H1 (cell line): ENCODE results near the gene PIGV. TPM values are rescaled to one million over a fixed set of nuclear protein-coding genes. Genes with fewer than 3 reads are reported as not detected.

ENCODE experiments used
- CTCF ChIA-PET: fragments of 300-600 bp; sonication (Branson Sonifier 250); formaldehyde crosslinking; loops from one replicate; lab custom pipeline; 2021; ENCODE audit not compliant: partially characterized antibody; lab: Charles Lee
- POLR2A ChIA-PET: fragments of 300-600 bp; sonication (Branson Sonifier 250); formaldehyde crosslinking; loops from one replicate; lab custom pipeline; 2021; ENCODE audit warnings: inconsistent platforms; ENCODE audit not compliant: partially characterized antibody; lab: Charles Lee
- DNase-seq, 2 experiments: peaks; one replicate each; pipeline versions ENCODE4 v3.0.0 to v3.0.0-alpha.2; 2010 to 2022; ENCODE audit warnings: low spot score in 2 of 2, low read depth in 1 of 2, mixed read lengths in 1 of 2
- FAIRE-seq: peaks from 2 replicates; lab custom pipeline; 2011; peaks lifted over from hg19 to GRCh38; lab: Jason Lieb, UNC
- H2AFZ ChIP-seq: 2 replicates; pipeline ENCODE4 v1.8.1; 2012; ENCODE audit warnings: low read length, inconsistent platforms
- H2AK5ac ChIP-seq: 2 replicates; pipeline ENCODE4 v1.6.1; 2013; ENCODE audit warnings: low read depth, low read length
- H2BK120ac ChIP-seq: replicated peaks from 2 replicates; pipeline ENCODE3; 2013; ENCODE audit warnings: low read depth, low read length, inconsistent platforms
- H2BK12ac ChIP-seq: 2 replicates; pipeline ENCODE4 v1.6.1; 2013; ENCODE audit warnings: low read depth, low read length
- H2BK15ac ChIP-seq: 2 replicates; pipeline ENCODE4 v1.6.1; 2013; ENCODE audit warnings: low read length
- H2BK20ac ChIP-seq: 2 replicates; pipeline ENCODE4 v1.6.1; 2013; ENCODE audit warnings: low read length
- H2BK5ac ChIP-seq: 2 replicates; pipeline ENCODE4 v1.6.1; 2013; ENCODE audit warnings: low read depth, low read length
- H3K14ac ChIP-seq: 2 replicates; pipeline ENCODE4 v1.6.1; 2013; ENCODE audit warnings: inconsistent platforms; ENCODE audit not compliant: insufficient read length
- H3K18ac ChIP-seq: 2 replicates; pipeline ENCODE4 v1.6.1; 2013; ENCODE audit warnings: low read length; ENCODE audit errors: extremely low read depth
- H3K23ac ChIP-seq: 2 replicates; pipeline ENCODE4 v1.6.1; 2013; ENCODE audit warnings: inconsistent platforms; ENCODE audit not compliant: insufficient read length
- H3K23me2 ChIP-seq: 2 replicates; pipeline ENCODE4 v1.6.1; 2013; ENCODE audit warnings: low read depth, low read length
- H3K27ac ChIP-seq: 2 replicates; pipeline ENCODE4 v1.6.1; 2011; ENCODE audit warnings: low read depth, low read length, inconsistent platforms
- H3K27me3 ChIP-seq, 4 experiments: replicated peaks in 1 of 4; 1 replicate in 1 of 4; 2 replicates in 3 of 4; pipeline versions ENCODE4 v1.6.1 to v1.8.1; 2011 to 2013; ENCODE audit warnings: low read length in 3 of 4, mild to moderate bottlenecking in 3 of 4, inconsistent platforms in 2 of 4, mixed read lengths in 2 of 4, moderate library complexity in 1 of 4; ENCODE audit not compliant: control insufficient read depth in 3 of 4, insufficient read depth in 3 of 4; ENCODE audit errors: extremely low read depth in 1 of 4
- H3K36me3 ChIP-seq, 4 experiments: 2 replicates each; pipeline versions ENCODE4 v1.6.1 to v1.8.1; 2011 to 2013; ENCODE audit warnings: mild to moderate bottlenecking in 4 of 4, low read length in 3 of 4, moderate library complexity in 2 of 4, control low read depth in 1 of 4, inconsistent platforms in 1 of 4; ENCODE audit not compliant: insufficient read depth in 4 of 4, control insufficient read depth in 2 of 4
- H3K4ac ChIP-seq: replicated peaks from 2 replicates; pipeline ENCODE3; 2013; ENCODE audit warnings: low read length, low read depth, mixed read lengths, inconsistent platforms; ENCODE audit not compliant: insufficient read length
- H3K4me1 ChIP-seq, 4 experiments: replicated peaks in 1 of 4; 1 replicate in 1 of 4; 2 replicates in 3 of 4; pipeline versions ENCODE4 v1.6.1 to v1.8.1; 2011 to 2013; ENCODE audit warnings: low read length in 3 of 4, inconsistent platforms in 2 of 4, mixed read lengths in 1 of 4; ENCODE audit not compliant: insufficient read depth in 4 of 4, control insufficient read depth in 3 of 4
- H3K4me2 ChIP-seq, 2 experiments: 2 replicates each; pipeline versions ENCODE4 v1.6.1 to v1.8.1; 2011 to 2013; ENCODE audit warnings: low read depth in 2 of 2, low read length in 2 of 2, control low read depth in 1 of 2, inconsistent platforms in 1 of 2, mild to moderate bottlenecking in 1 of 2; ENCODE audit not compliant: insufficient read depth in 1 of 2
- H3K4me3 ChIP-seq, 4 experiments: fragments of 200-600, 300-600 bp in 1 of 4; sonication (generic), shearing (Covaris generic), sonication (Bioruptor Twin) in 1 of 4; 2 replicates each; pipeline versions ENCODE4 v1.5.1 to v1.8.1; 2011 to 2016; ENCODE audit warnings: low read length in 4 of 4, low read depth in 3 of 4, control low read depth in 2 of 4, inconsistent platforms in 2 of 4, mild to moderate bottlenecking in 2 of 4, mixed read lengths in 1 of 4, moderate library complexity in 1 of 4; ENCODE audit not compliant: insufficient read depth in 2 of 4; ENCODE audit errors: extremely low read depth in 1 of 4
- H3K56ac ChIP-seq: replicated peaks from 2 replicates; pipeline ENCODE3; 2013; ENCODE audit warnings: low read depth, mild to moderate bottlenecking, mixed read lengths, low read length, inconsistent platforms; ENCODE audit not compliant: insufficient read length
- H3K79me1 ChIP-seq: 2 replicates; pipeline ENCODE4 v1.6.1; 2013; ENCODE audit warnings: low read depth, low read length, control low read depth
- H3K79me2 ChIP-seq, 2 experiments: 2 replicates each; pipeline versions ENCODE4 v1.6.1 to v1.8.1; 2012 to 2013; ENCODE audit warnings: low read length in 2 of 2, mild to moderate bottlenecking in 2 of 2, inconsistent platforms in 1 of 2; ENCODE audit not compliant: insufficient read depth in 2 of 2, control insufficient read depth in 1 of 2
- H3K9ac ChIP-seq, 4 experiments: replicated peaks in 1 of 4; 1 replicate in 1 of 4; 2 replicates in 3 of 4; pipeline versions ENCODE4 v1.6.1 to v1.8.1; 2011 to 2013; ENCODE audit warnings: low read depth in 3 of 4, low read length in 3 of 4, control low read depth in 2 of 4, mild to moderate bottlenecking in 2 of 4, moderate library complexity in 2 of 4, inconsistent platforms in 1 of 4; ENCODE audit errors: extremely low read depth in 1 of 4
- H3K9me3 ChIP-seq, 2 experiments: 2 replicates each; pipeline versions ENCODE4 v1.6.1 to v1.8.1; 2012 to 2013; ENCODE audit warnings: mild to moderate bottlenecking in 2 of 2, moderate library complexity in 2 of 2, control low read depth in 1 of 2, inconsistent platforms in 1 of 2, low read depth in 1 of 2, low read length in 1 of 2, mixed read lengths in 1 of 2; ENCODE audit not compliant: insufficient read depth in 2 of 2
- H4K20me1 ChIP-seq, 2 experiments: replicated peaks in 1 of 2; 2 replicates each; pipeline versions ENCODE3 to v1.8.1; 2011 to 2013; ENCODE audit warnings: inconsistent platforms in 2 of 2, low read length in 2 of 2, mild to moderate bottlenecking in 1 of 2; ENCODE audit not compliant: insufficient read depth in 2 of 2, control insufficient read depth in 1 of 2
- H4K5ac ChIP-seq: 2 replicates; pipeline ENCODE4 v1.6.1; 2013; ENCODE audit warnings: low read length, low read depth, mixed read lengths, inconsistent platforms; ENCODE audit not compliant: insufficient read length
- H4K8ac ChIP-seq: 2 replicates; pipeline ENCODE4 v1.8.0; 2013; ENCODE audit warnings: mild to moderate bottlenecking, moderate library complexity, low read length, inconsistent platforms; ENCODE audit not compliant: insufficient read depth; ENCODE audit errors: extremely low read depth
- H4K91ac ChIP-seq: replicated peaks from 2 replicates; pipeline ENCODE3; 2013; ENCODE audit warnings: low read length, mixed read lengths, inconsistent platforms; ENCODE audit not compliant: insufficient read length
- ASH2L ChIP-seq: fragments of 200-600, 300-600 bp; sonication (generic); IDR thresholded peaks from one replicate; pipeline ENCODE4 v1.7.1; 2017; ENCODE audit warnings: low read length
- CBX5 ChIP-seq: fragments of 300-800, 300-1000 bp; sonication (generic); IDR thresholded peaks from 2 replicates; pipeline ENCODE4 v1.7.1; 2016; ENCODE audit warnings: antibody characterized with exemption, low read length, low read depth
- CTBP2 ChIP-seq: IDR thresholded peaks from 2 replicates; pipeline ENCODE4 v1.7.0; 2011; ENCODE audit warnings: borderline replicate concordance, mild to moderate bottlenecking, moderate library complexity, mixed read lengths, low read length; ENCODE audit not compliant: insufficient read depth, insufficient read length
- EGR1 ChIP-seq: IDR thresholded peaks from 2 replicates; pipeline ENCODE4 v1.6.1; 2011; ENCODE audit warnings: low read depth, low read length, borderline replicate concordance
- JUND ChIP-seq: IDR thresholded peaks from 2 replicates; pipeline ENCODE4 v1.6.1; 2011; ENCODE audit warnings: mild to moderate bottlenecking, improper control_type of control experiment, low read length
- KDM1A ChIP-seq: fragments of 200-600, 300-600 bp; sonication (generic); IDR thresholded peaks from 2 replicates; pipeline ENCODE4 v1.7.1; 2016; ENCODE audit warnings: mild to moderate bottlenecking, low read length, borderline replicate concordance
- RBBP5 ChIP-seq: IDR thresholded peaks from 2 replicates; pipeline ENCODE4 v1.7.1; 2012; ENCODE audit warnings: low read depth, mild to moderate bottlenecking, inconsistent platforms, low read length, moderate library complexity, borderline replicate concordance
- RXRA ChIP-seq: IDR thresholded peaks from 2 replicates; pipeline ENCODE4 v1.6.1; 2011; ENCODE audit warnings: low read depth, mild to moderate bottlenecking, low read length, moderate library complexity; ENCODE audit not compliant: insufficient read depth
- TAF7 ChIP-seq: optimal IDR thresholded peaks from 2 replicates; pipeline ENCODE3; 2011; ENCODE audit warnings: low read depth, mild to moderate bottlenecking, inconsistent platforms, low read length, moderate library complexity, borderline replicate concordance
- WGBS, 2 experiments: shearing (Covaris generic) in 1 of 2; methylation state at CpG; one replicate each; pipeline versions ENCODE4 v1.1.6 to v1.1.7; 2013 to 2015; ENCODE audit warnings: low lambda C conversion rate in 2 of 2, mixed read lengths in 2 of 2, inconsistent platforms in 1 of 2, low coverage in 1 of 2, missing lambda C conversion rate in 1 of 2; ENCODE audit not compliant: insufficient replicate concordance in 2 of 2, insufficient coverage in 1 of 2, insufficient read length in 1 of 2; ENCODE audit errors: extremely low coverage in 1 of 2, missing lambda C conversion rate in 1 of 2; 5-methylcytosine and 5-hydroxymethylcytosine counted together
- polyA plus RNA-seq, 7 experiments: library from polyadenylated mRNA; depleted of rRNA in 3 of 7; stranded (reverse) in 5 of 7; unstranded in 2 of 7; fragments of >200 nt in 5 of 7; fragments of 200-250 nt in 2 of 7; gene quantifications; 1 replicate in 5 of 7; 2 replicates in 1 of 7; 4 replicates in 1 of 7; pipeline versions ENCODE4 v1.2.1 to v1.2.3, GENCODE V29; 2011 to 2013; ENCODE audit warnings: missing spikeins in 2 of 7, mixed read lengths in 2 of 7
- total RNA-seq: library from RNA; stranded (reverse); fragmentation: NEBNext Ultra II Directional; extraction: Animal tissue kit (Norgen Biotek cat#: 25700); gene quantifications from 2 replicates; pipeline ENCODE4 v1.2.1, GENCODE V29; 2021

PIGV gene
- total and polyA plus RNA-seq, 2 of the 8 experiments (the other 6 are each of a cell fraction or from before 2014, with no cell fraction given): 8.5 to 20.9 TPM

DNA sequence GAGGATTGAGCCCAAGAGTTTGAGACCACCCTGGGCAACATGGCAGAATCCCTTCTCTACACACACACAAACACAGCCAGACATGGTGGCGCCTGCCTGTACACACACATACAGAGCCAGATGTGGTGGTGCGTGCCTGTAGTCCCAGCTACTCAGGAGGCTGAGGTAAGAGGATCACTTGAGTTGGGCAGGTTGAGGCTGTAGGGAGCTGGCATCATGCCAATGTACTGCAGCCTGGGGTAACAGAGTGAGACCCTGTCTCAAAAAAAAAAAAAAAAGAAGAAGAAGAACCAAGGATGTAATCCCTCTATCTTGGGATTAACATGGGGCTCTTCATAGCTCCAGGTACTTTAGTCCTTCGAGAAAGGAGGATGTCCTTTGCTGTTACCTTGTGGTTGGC lies 29.4 kb upstream of the PIGV start:
- Histone ChIP-seq H2BK15ac (no peak overlapping the region), H2BK120ac (no peak overlapping the region), H3K4me1 (no peaks in the 10 kb centered on the region), H4K8ac (no peak overlapping the region), H3K79me2 (peaks cover 0 to 40% of the 10 kb centered on the region in 2 experiments; a peak in 3 of 4 replicates), H3K56ac (no peak overlapping the region), H3K36me3 (peaks cover 23 to 54% (median 41%) of the 10 kb centered on the region in 4 experiments), H3K9me3 (no peaks in the 10 kb centered on the region), H3K23ac (no peak overlapping the region), H3K27me3 (no peaks in the 10 kb centered on the region), H2AK5ac (no peak overlapping the region), H3K79me1 (peaks cover 8% of the 10 kb centered on the region), H3K23me2 (no peaks in the 10 kb centered on the region), H4K20me1 (peaks cover 2 to 16% of the 10 kb centered on the region in 2 experiments), H3K14ac (no peak overlapping the region), H3K27ac (no peak overlapping the region), H2BK12ac (no peak overlapping the region), H3K4me3 (no peak overlapping the region), H3K9ac (no peak overlapping the region), H3K4ac (no peak overlapping the region), H2BK20ac (no peak overlapping the region), H4K91ac (no peak overlapping the region), H2BK5ac (no peak overlapping the region; the same call in 1 of the 2 replicates), H2AFZ (no peak overlapping the region), H3K4me2 (no peak overlapping the region), H4K5ac (no peak overlapping the region), H3K18ac (no peak overlapping the region)
- FAIRE-seq: no peak
- ChIA-PET POLR2A (interaction anchor here (0.7 to 1.2 kb wide), 2 partner anchors 13 to 66 kb away, joined by 3 read pairs; no protein-coding TSS in a partner anchor), CTCF (interaction anchor here (1.0 to 1.9 kb wide), 3 partner anchors 13 to 156 kb away, joined by 3 to 7 read pairs (median 7); no protein-coding TSS in a partner anchor)
- no peak for DNase-seq
- WGBS, 2 experiments: 94% methylated on average over 3 of the region's 3 CpGs; no CpG with 5 or more reads in 1 of the 2 experiments
- no peak for TF ChIP-seq CTBP2
- TF ChIP-seq JUND: no peak
- TF ChIP-seq RBBP5: no peak
- no peak for TF ChIP-seq RXRA
- no peak for TF ChIP-seq TAF7
- no peak for TF ChIP-seq ASH2L
- no peak for TF ChIP-seq CBX5
- TF ChIP-seq KDM1A: no peak
- TF ChIP-seq EGR1: no peak
